NCI-H2227 (cell line): ENCODE results near the gene GDF7.

Experiments used
- DNase-seq: peaks from one replicate; lab custom pipeline; 2025; ENCODE audit not compliant: unreplicated experiment; lab: John Stamatoyannopoulos, UW

Gene GDF7

DNA sequence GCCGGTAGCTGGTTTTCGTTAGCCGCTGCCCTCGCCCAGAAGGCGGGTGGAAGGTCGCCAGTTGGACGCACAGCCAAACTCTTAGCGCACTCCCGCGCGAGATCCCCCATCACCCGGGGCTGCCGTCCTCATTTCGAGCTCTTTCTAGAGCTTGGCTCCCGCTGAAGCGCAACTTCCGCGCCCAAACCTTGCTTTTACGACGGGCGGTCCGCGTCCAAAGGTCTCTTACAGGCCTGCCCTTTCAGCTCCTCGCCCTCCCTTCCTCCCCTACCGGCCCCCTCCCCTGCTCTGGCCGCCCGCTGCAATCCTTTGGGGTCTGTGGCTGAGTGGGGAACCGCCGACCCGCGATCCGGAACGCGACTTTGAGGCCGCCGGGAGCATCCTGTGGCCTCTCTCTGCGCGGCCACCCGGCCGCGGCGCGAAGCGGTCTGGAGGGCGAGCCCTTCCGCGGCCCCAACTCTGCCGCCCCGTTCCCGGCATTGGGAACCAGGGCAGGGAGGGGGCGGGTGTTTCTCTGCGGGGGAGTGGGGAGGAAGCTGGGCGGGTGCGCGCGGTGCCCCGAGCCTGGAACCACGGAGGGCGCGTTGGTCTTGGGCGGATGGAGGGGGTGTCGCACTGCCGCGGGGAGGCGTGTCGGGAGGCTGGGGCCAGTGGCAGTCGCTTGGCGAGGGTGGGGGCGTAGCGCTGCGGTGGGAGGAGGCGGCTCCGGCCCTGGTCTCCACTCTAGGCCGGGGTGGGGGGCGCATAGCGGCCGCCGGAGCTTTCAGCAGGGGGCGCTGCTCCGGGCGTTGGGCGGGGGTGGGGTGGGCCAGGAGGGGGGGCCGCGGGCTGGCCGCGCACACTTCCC lies at the start of gene GDF7:
Gene GDF7 (plus strand): TSS at position 841 of the 847 bp plus-strand sequence. CDS start 96 bp downstream, outside the sequence.
- peak; percentile 51 for DNase-seq

DNA sequence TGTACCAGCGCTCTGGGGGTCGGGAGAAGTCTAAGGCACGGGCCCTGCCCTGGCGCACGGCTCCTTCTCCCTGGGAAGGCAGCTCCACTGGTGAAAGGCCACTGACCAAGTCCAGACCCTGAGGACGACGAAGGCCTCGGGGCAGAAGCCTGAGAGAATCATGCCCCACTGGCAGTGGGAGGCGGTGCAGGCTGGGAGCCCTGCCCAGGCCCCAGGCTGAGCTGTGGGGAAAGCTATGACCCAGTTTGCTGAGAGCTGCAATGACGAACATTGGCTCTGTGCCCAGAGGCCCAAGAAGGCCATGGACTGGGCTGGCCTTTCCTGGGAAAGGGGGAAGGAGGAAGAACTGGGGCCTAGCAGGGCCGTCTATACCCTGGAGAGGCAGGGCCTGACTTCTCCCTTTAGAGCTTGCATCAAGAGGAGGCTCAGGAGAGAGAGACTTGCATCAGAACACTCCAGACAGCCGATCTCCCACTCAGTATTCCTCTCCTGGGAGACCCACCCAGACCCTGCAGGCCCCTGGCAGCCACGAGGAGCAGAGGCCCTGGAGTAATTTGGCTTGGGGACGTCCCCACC lies 49.0 kb upstream of the GDF7 start:
- peak; percentile 50 for DNase-seq

GRCh38 chr2:20618468-20618885 lies 48.5 kb upstream of the GDF7 start:
- DNase-seq = no peak

- no peak for DNase-seq
Observed at GRCh38 chr2:20618886-20619521, 47.9 kb upstream of the GDF7 start.

DNA sequence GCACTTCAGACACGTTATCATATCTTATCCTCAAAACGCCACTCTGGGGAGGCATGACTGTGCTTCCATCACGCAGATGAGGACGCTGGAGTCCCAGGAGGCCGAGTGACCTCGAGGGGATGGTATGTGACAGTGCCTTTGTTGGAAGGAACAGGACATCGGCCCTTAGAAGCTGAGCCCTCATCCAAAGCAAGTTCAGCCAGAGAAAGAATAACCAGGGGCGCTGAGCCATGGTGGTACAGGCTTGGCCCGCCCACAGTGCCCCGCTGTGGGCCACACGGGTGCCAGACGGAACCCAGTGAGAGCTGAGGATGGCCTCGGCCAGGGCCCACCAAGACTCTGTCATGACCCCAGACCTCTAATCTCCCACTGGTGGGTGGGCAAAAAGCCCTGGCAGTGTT lies 47.3 kb upstream of the GDF7 start:
- no peak for DNase-seq

DNA sequence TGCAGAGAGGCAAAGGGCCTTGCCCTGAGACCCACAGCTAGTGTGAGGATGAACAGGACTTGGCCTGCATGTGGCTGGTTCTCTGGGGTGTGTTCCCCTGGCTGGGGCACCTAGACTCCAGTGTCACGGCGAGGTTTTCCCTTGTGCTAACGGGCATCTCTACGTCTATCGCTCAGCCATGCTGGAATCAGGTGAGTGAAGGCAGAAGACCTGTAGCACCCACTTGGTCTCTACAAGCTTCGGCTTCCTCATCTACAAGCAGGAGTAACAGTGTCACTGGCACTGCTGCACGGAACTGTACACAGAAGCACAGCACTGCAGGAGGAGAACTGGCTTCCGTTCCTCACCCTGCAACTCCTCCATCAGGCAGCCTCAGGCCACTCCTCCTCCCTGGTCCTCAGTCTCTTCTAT lies 46.7 kb upstream of the GDF7 start:
- DNase-seq = no peak

- no peak for DNase-seq
Observed at GRCh38 chr2:20620696-20621365, 46.1 kb upstream of the GDF7 start.

- no peak for DNase-seq
Observed at GRCh38 chr2:20621366-20622295, 45.3 kb upstream of the GDF7 start.

- no peak for DNase-seq
Observed at GRCh38 chr2:20622296-20622686, 44.7 kb upstream of the GDF7 start.

GRCh38 chr2:20622731-20623130 lies 44.2 kb upstream of the GDF7 start:
- no peak for DNase-seq

- no peak for DNase-seq
Observed at GRCh38 chr2:20623241-20623640, 43.7 kb upstream of the GDF7 start.

GRCh38 chr2:20623741-20624155 lies 43.2 kb upstream of the GDF7 start:
- DNase-seq = no peak

DNA sequence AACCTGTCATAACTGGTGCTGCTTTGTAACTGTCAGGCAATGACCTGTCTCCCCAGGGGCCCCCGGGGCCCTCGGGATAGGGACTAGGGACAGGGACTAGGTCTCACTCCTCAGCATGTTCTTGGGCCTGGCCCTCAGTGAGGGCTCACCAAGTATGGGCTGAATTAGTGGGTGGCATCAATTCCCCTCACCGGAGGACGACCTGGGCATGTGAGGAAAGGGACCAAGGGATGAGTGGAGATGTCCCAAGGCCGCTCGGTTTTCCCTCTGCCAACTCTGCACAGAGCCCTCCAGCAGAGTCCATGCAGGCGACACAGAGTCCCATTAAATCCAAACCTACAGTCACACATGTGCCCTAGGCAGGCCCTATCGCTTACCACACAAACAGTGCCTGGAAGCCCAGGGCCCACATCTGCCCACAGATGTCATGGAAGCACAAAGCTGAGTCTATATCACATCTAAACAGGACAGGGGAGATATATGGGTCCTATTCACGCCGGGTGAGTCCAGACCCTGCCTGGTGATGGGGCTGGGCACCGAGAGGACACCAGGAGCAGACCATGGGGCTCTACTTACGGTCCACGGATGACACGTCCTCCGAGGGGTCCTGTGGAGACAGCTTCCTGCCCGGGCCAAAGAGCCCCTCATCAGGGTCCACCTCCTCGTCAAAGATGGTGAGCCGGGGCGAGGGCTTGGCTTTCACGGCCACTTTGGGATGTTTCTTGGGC lies 42.6 kb upstream of the GDF7 start:
- DNase-seq = no peak

- DNase-seq = no peak
Observed at GRCh38 chr2:20624884-20625485, 42.0 kb upstream of the GDF7 start.

GRCh38 chr2:20625491-20626391 lies 41.2 kb upstream of the GDF7 start:
- peak; percentile 37 for DNase-seq

GRCh38 chr2:20626392-20626697 lies 40.6 kb upstream of the GDF7 start:
- no peak for DNase-seq

GRCh38 chr2:20626698-20627513 lies 40.0 kb upstream of the GDF7 start:
- DNase-seq = no peak
